Activated naive CD4-positive, alpha-beta T cell treated with anti-CD3 and anti-CD28 coated beads, Interleukin-2, amount 50 U/mL, for 24 hours (primary cell): Measurements from ENCODE around the gene CDC42SE2.

Experiments
- H3K27ac Mint-ChIP-seq: one replicate; pipeline ENCODE4 v1.8.0; 2021; ENCODE audit warnings: mild to moderate bottlenecking, mixed read lengths
- H3K27me3 Mint-ChIP-seq: one replicate; pipeline ENCODE4 v1.8.0; 2021; ENCODE audit warnings: mixed read lengths
- H3K36me3 Mint-ChIP-seq: one replicate; pipeline ENCODE4 v1.8.0; 2021; ENCODE audit warnings: mixed read lengths
- H3K4me1 Mint-ChIP-seq: one replicate; pipeline ENCODE4 v1.8.0; 2021; ENCODE audit warnings: mixed read lengths
- H3K4me3 Mint-ChIP-seq: one replicate; pipeline ENCODE4 v1.8.0; 2021; ENCODE audit warnings: mild to moderate bottlenecking, mixed read lengths
- H3K9me3 Mint-ChIP-seq: one replicate; pipeline ENCODE4 v1.8.0; 2021; ENCODE audit warnings: mixed read lengths

The CDC42SE2 gene

DNA sequence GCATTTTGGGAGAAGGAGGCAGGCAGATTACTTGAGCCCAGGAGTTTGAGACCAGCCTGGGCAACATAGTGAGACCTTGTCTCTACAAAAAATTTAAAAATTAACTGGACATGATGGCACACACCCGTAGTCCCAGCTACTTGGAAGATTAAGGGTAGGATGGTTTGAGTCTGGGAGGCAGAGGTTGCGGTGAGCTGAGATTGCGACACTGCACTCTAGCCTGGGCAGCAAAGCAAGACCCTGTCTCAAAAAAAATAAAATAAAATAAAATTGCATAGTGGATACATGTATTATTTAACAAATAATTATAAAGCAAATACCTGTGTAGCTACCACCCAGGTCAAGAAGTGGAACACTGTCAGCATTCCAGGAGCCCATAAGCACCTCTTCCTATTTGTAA is 90.1 kb downstream of the CDC42SE2 start:
- Mint-ChIP-seq H3K9me3 (no peaks in the 10 kb centered on the region), H3K4me3 (no peak overlapping the region), H3K36me3 (peaks cover 10% of the 10 kb centered on the region), H3K4me1 (peaks cover 60% of the 10 kb centered on the region), H3K27ac (no peak overlapping the region), H3K27me3 (no peaks in the 10 kb centered on the region)

- Mint-ChIP-seq H3K4me1 (peaks cover 70% of the 10 kb centered on the region), H3K27ac (peak overlapping the region; percentile 98), H3K9me3 (no peaks in the 10 kb centered on the region), H3K4me3 (no peak overlapping the region), H3K36me3 (peaks cover 14% of the 10 kb centered on the region), H3K27me3 (no peaks in the 10 kb centered on the region)
Measured at GRCh38 chr5:131355971-131356528, 92.2 kb downstream of the CDC42SE2 start.

DNA sequence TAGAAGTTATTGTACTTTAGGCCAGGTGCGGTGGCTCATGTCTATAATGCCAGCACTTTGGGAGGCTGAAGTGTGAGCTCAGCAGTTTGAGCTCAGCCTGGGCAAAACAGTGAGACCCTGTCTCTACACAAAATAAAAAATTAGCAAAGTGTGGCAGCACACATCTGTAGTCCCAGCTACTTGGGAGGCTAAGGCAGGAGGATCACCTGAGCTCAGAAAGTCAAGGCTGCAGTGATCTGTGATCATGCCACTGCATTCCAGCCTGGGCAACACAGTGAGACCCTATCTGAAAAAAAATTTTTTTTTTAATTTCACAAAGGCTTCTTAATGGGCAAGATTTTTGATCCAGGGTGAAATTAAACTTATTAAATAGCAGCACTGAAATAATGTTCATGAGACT is 92.8 kb downstream of the CDC42SE2 start:
- Mint-ChIP-seq H3K4me3 (no peak overlapping the region), H3K36me3 (peaks cover 18% of the 10 kb centered on the region), H3K9me3 (no peaks in the 10 kb centered on the region), H3K27me3 (no peaks in the 10 kb centered on the region), H3K4me1 (peaks cover 75% of the 10 kb centered on the region), H3K27ac (peak overlapping the region; percentile 59)

DNA sequence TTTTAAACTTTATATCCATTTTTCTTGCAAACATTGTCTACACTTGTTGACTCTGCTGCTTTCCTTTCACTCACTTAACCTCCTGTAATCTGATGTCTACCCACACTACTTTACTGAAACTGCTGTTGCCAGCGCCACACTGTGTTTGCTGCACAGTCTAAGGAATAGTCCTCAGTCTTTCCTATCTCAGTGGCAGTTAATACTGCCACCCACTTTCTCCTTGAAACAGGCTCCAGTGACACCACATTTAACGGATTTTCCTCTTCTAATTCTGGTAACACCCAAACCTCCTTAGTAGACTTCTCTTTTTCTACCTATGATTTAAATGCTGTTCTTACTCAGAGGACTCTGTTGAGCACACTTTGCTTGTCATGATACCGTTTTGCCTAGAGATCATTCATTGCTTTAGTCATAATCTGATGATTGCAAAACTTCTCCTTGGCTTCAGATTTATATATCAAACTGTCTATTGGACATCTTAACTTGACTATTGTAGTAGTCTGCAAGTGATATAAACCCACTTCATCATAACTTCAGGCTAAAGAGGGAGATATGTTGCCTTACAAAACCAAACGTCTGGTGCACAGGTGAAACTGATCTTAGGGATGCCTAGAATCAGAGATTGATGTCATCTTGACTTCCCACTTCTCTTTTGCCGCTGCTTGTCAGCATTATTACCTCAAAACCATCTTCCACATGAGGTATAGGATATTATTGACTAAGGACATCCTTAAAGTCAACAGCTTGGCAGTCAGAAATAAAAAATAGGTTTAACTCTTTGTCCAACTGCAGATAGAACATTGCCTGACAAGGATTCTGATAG is 94.1 kb downstream of the CDC42SE2 start:
- Mint-ChIP-seq H3K4me3 (peak overlapping the region; percentile 78), H3K27ac (peak overlapping the region; percentile 97), H3K36me3 (peaks cover 21% of the 10 kb centered on the region), H3K27me3 (no peaks in the 10 kb centered on the region), H3K9me3 (no peaks in the 10 kb centered on the region), H3K4me1 (peaks cover 76% of the 10 kb centered on the region)

GRCh38 chr5:131361677-131362315 is 97.9 kb downstream of the CDC42SE2 start:
- Mint-ChIP-seq H3K27me3 (no peaks in the 10 kb centered on the region), H3K27ac (peak overlapping the region; percentile 92), H3K4me1 (peaks cover 85% of the 10 kb centered on the region), H3K9me3 (no peaks in the 10 kb centered on the region), H3K36me3 (peaks cover 29% of the 10 kb centered on the region), H3K4me3 (no peak overlapping the region)

DNA sequence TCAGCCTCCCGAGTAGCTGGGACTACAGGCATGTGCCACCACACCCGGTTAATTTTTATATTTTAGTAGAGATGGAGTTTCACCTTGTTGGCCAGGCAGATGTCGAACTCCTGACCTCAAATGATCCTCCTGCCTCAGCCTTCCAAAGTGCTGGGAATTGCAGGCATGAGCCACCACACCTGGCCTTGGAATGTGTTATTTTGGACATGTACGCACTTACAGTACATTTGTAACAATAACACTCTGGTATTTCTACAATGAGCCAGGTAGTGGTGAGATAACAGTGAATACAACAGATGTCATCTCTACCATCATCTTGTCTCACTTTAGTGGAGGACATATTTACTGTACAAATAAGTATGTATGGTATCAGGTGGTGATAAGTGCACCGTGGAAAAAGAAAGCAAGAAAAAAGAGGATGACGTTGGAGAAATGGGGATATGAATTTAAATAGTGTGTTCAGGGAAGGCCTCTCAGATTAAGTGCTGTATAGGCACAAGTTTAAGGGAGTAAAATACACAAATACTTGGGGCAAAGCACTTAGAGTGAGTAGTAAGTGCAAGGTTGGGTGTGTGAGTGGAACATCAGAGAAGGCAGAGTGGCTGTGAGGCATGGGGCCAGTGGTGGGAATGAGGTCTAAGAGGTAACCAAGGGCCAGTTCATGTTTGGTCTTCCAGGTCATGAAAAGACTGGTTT is 100.1 kb downstream of the CDC42SE2 start:
- Mint-ChIP-seq H3K27me3 (no peaks in the 10 kb centered on the region), H3K4me3 (peak overlapping the region; percentile 0), H3K9me3 (no peaks in the 10 kb centered on the region), H3K36me3 (peaks cover 35% of the 10 kb centered on the region), H3K4me1 (peaks cover 83% of the 10 kb centered on the region), H3K27ac (peak overlapping the region; percentile 92)

GRCh38 chr5:131364507-131365050 is 100.7 kb downstream of the CDC42SE2 start:
- Mint-ChIP-seq H3K4me3 (peak overlapping the region; percentile 69), H3K27ac (peak overlapping the region; percentile 92), H3K36me3 (peaks cover 36% of the 10 kb centered on the region), H3K27me3 (no peaks in the 10 kb centered on the region), H3K9me3 (no peaks in the 10 kb centered on the region), H3K4me1 (peaks cover 84% of the 10 kb centered on the region)

GRCh38 chr5:131366428-131366827 is 102.6 kb downstream of the CDC42SE2 start:
- Mint-ChIP-seq H3K9me3 (no peaks in the 10 kb centered on the region), H3K27me3 (no peaks in the 10 kb centered on the region), H3K36me3 (peaks cover 30% of the 10 kb centered on the region), H3K4me3 (peak overlapping the region; percentile 19), H3K4me1 (peaks cover 87% of the 10 kb centered on the region), H3K27ac (peak overlapping the region; percentile 95)

GRCh38 chr5:131367219-131367860 is 103.5 kb downstream of the CDC42SE2 start:
- peaks cover 87% of the 10 kb centered on the region for H3K4me1 Mint-ChIP-seq
- no peaks in the 10 kb centered on the region for H3K9me3 Mint-ChIP-seq
- no peaks in the 10 kb centered on the region for H3K27me3 Mint-ChIP-seq
- peaks cover 29% of the 10 kb centered on the region for H3K36me3 Mint-ChIP-seq
- H3K4me3 Mint-ChIP-seq = peak overlapping the region; percentile 26
- peak overlapping the region; percentile 15 for H3K27ac Mint-ChIP-seq

DNA sequence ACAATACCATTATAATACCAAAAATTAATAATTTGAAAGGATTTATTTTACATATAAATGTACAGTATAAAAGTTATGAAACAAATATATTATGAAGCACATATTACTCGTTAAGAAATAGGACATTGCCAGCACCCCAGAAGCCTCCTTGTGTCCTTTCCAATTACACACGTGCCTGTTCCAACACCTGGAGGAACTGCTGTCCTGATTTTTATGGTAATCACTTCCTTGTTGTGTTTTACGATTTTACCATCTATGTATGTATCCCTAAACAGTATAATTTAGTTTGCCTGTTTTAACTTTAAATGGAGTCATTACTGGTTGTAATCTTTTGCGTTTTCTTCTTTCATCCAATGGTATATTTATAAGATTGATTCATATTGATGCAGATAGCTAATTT is 105.0 kb downstream of the CDC42SE2 start:
- H3K9me3 Mint-ChIP-seq = no peaks in the 10 kb centered on the region
- H3K27ac Mint-ChIP-seq = peak overlapping the region; percentile 94
- H3K4me1 Mint-ChIP-seq = peaks cover 94% of the 10 kb centered on the region
- H3K27me3 Mint-ChIP-seq = no peaks in the 10 kb centered on the region
- peaks cover 33% of the 10 kb centered on the region for H3K36me3 Mint-ChIP-seq
- H3K4me3 Mint-ChIP-seq = peak overlapping the region; percentile 45

DNA sequence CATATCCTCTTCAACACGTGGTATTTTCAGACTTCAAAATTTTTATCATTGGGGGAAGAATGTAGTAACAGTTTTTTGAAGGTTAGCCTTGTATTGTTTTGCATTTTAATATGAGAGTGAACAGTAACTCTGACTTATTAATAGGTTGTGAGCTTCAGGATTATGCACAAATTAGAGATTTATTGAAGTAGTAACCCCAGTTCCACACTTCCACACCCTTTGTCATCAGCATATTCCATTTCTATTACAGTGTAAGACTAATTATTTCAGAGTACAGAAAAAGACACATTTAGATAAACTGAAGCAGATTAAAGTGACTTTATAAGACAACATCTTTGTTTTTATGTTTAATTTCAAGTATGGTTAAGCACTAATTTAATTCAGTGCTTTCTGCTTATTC is 105.7 kb downstream of the CDC42SE2 start:
- Mint-ChIP-seq H3K27me3 (no peaks in the 10 kb centered on the region), H3K36me3 (peaks cover 31% of the 10 kb centered on the region), H3K9me3 (no peaks in the 10 kb centered on the region), H3K4me3 (peak overlapping the region; percentile 45), H3K4me1 (peaks cover 91% of the 10 kb centered on the region), H3K27ac (peak overlapping the region; percentile 44)

DNA sequence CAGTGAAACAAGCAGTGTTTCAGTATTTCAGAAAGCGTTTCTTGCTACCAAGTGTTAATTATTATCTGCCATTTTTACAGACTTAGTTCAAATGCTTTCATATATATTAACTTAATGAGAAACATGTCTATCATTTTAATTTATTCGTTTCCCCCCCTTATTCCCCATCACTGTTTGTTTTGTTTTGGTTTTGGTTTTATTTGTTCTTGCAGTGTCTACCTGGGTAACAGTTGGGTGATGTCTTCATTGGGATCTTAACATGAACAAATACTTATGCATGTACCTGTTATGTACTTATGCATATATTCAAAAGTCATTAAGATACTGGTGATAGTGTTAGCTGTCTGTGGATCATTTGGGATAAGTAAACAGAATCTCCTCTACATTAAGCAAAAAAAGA is 108.0 kb downstream of the CDC42SE2 start:
- Mint-ChIP-seq H3K27ac (peak overlapping the region; percentile 93), H3K9me3 (no peaks in the 10 kb centered on the region), H3K36me3 (peaks cover 32% of the 10 kb centered on the region), H3K4me3 (peak overlapping the region; percentile 27), H3K27me3 (no peaks in the 10 kb centered on the region), H3K4me1 (peaks cover 92% of the 10 kb centered on the region)

GRCh38 chr5:131373265-131373664 is 109.4 kb downstream of the CDC42SE2 start:
- H3K4me1 Mint-ChIP-seq = peaks cover 93% of the 10 kb centered on the region
- peak overlapping the region; percentile 93 for H3K27ac Mint-ChIP-seq
- no peaks in the 10 kb centered on the region for H3K9me3 Mint-ChIP-seq
- no peaks in the 10 kb centered on the region for H3K27me3 Mint-ChIP-seq
- H3K36me3 Mint-ChIP-seq = peaks cover 27% of the 10 kb centered on the region
- H3K4me3 Mint-ChIP-seq = peak overlapping the region; percentile 63

DNA sequence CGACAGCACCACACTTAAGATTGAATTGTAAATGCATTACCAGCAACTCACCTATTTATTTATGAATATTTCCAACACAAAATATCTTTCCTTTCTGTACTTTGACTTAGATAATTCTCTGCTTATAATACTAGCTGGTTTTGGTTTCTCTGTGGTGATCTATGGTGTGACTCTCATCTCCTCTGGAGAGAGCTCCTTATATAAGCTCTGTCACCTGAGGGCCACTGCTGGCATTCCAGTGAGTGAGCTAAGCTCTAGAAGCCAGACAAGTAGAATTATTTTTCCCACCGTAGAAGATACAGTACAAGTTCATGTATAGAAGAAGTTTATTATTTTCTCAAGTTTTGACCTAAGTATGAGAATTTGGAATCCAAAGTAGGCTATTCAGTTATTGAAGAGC is 111.5 kb downstream of the CDC42SE2 start:
- H3K27ac Mint-ChIP-seq = peak overlapping the region; percentile 98
- no peaks in the 10 kb centered on the region for H3K9me3 Mint-ChIP-seq
- peaks cover 90% of the 10 kb centered on the region for H3K4me1 Mint-ChIP-seq
- peak overlapping the region; percentile 31 for H3K4me3 Mint-ChIP-seq
- H3K36me3 Mint-ChIP-seq = peaks cover 23% of the 10 kb centered on the region
- H3K27me3 Mint-ChIP-seq = no peaks in the 10 kb centered on the region

GRCh38 chr5:131377346-131377745 is 113.5 kb downstream of the CDC42SE2 start:
- Mint-ChIP-seq H3K27me3 (no peaks in the 10 kb centered on the region), H3K27ac (peak overlapping the region; percentile 98), H3K4me1 (peaks cover 90% of the 10 kb centered on the region), H3K9me3 (peaks cover 5% of the 10 kb centered on the region), H3K4me3 (no peak overlapping the region), H3K36me3 (peaks cover 25% of the 10 kb centered on the region)
